Measurements from ENCODE around the gene SLC6A20.

DNA sequence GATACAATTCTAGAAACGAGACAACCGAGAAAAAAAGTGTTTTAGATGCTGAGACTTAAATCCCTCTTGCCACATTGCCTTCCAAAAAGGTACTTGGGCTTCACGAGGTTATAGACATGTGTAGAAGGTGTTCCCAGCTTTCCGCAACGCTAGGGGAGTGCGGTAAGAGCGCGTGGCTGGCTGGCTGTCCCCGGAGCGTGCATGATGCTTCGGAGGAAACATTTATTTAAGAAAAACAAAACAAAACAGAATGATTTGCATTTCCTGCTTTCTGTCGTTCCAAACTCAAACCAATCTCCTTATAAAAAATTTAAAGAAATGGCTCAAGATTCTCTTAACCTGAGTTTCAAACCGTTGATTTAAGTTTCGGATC lies 841 bp downstream of the SLC6A20 start:
- TF ChIP-seq, protein P1, sequence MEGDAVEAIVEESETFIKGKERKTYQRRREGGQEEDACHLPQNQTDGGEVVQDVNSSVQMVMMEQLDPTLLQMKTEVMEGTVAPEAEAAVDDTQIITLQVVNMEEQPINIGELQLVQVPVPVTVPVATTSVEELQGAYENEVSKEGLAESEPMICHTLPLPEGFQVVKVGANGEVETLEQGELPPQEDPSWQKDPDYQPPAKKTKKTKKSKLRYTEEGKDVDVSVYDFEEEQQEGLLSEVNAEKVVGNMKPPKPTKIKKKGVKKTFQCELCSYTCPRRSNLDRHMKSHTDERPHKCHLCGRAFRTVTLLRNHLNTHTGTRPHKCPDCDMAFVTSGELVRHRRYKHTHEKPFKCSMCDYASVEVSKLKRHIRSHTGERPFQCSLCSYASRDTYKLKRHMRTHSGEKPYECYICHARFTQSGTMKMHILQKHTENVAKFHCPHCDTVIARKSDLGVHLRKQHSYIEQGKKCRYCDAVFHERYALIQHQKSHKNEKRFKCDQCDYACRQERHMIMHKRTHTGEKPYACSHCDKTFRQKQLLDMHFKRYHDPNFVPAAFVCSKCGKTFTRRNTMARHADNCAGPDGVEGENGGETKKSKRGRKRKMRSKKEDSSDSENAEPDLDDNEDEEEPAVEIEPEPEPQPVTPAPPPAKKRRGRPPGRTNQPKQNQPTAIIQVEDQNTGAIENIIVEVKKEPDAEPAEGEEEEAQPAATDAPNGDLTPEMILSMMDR (IDR thresholded peaks at IDR 0.05; ENCODE audit: low read depth, low read length): no peak
- no peak for TF ChIP-seq POLR2A (IDR thresholded peaks at IDR 0.05; ENCODE audit: extremely low read depth, insufficient read length)
- no peak for TF ChIP-seq MYC (IDR thresholded peaks at IDR 0.05; ENCODE audit: low read depth, low read length)
- TF ChIP-seq, protein P2, sequence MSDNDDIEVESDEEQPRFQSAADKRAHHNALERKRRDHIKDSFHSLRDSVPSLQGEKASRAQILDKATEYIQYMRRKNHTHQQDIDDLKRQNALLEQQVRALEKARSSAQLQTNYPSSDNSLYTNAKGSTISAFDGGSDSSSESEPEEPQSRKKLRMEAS (IDR thresholded peaks at IDR 0.05; ENCODE audit: low read depth, low read length): no peak

Data from NB4 (cell line).